ENCODE data around the gene CDK6.

Gene CDK6

DNA sequence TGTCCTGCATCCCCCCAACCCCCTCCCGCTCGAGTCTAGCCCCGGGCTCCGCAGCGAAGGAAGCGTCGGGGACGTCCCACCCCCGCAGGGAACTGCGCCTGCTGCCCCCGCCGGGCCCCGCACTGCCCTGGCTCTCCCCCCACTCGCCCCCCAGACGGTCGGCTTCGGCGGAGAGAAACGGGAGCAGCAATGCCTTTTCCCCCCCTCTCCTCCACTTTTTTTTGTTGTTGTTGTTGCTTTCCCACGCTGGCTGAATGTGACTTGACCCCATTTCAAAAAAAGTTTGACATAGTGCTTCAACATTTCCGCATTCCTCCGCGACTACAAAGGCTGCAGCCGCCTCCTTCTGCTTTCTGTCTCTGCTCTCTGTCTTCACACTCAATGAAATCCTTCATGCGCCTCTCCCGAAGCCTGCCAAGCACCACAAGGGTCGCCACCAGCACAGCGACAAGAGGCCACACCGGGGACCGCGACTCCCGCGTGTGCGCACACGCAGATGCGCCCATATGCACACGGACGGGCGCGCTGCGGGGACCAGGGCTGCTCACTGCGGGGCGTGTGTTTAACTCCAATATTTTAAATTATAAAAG lies 1.0 kb downstream of the CDK6 start:
- CTCF ChIA-PET, result interaction anchor here (1.0 to 1.5 kb wide), 3 partner anchors 113 to 183 kb away, joined by 3 read pairs; no protein-coding TSS in a partner anchor
- POLR2A ChIA-PET, result no interaction called here

DNA sequence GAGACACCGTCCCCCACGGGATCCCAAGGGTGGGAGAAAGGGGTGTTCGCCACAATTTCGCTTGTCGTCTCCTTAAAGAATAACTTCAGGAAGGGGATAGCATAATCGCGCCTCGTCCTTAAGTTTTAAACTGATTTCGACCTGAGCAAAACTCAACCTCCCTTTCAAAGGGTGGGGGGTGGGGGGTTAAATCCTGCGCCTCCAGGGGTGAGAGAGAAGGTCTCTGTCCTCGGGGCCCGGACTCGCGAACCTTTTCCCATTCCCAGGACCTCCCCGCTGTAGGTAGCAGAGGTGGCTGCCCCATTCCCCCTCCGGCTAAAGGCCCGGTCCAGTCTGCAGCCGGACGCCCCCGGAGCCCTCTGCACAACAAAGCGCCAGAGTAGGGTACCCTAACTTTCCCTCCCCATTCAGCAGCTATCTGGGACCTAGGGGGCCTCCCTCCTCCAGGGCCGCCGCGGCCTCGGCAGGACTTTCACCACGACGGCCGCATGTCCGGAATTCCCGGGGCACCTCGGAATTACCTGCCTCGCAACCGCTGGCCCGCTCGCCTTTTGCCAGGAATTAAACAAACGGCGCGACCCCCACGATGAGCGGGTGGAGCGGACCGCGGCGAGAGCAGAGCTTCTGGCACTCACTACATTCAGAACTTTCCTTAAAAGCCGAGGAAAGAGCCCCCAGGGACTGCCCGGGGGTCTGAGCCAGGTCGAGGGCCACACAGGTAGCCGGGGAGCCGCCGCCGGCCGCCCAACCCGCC lies 1.7 kb downstream of the CDK6 start:
- ChIA-PET POLR2A (no interaction called here), CTCF (interaction anchor here (1.5 to 3.3 kb wide), 2 partner anchors 136 to 182 kb away, joined by 3 to 20 read pairs; no protein-coding TSS in a partner anchor)
- peak; percentile 25 for DNase-seq (ENCODE audit: extremely low spot score)

More for the DNA sequence above, 1.0 kb downstream of the CDK6 start:
- TF ChIP-seq, protein P1, sequence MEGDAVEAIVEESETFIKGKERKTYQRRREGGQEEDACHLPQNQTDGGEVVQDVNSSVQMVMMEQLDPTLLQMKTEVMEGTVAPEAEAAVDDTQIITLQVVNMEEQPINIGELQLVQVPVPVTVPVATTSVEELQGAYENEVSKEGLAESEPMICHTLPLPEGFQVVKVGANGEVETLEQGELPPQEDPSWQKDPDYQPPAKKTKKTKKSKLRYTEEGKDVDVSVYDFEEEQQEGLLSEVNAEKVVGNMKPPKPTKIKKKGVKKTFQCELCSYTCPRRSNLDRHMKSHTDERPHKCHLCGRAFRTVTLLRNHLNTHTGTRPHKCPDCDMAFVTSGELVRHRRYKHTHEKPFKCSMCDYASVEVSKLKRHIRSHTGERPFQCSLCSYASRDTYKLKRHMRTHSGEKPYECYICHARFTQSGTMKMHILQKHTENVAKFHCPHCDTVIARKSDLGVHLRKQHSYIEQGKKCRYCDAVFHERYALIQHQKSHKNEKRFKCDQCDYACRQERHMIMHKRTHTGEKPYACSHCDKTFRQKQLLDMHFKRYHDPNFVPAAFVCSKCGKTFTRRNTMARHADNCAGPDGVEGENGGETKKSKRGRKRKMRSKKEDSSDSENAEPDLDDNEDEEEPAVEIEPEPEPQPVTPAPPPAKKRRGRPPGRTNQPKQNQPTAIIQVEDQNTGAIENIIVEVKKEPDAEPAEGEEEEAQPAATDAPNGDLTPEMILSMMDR (IDR thresholded peaks at IDR 0.05; ENCODE audit: control extremely low read depth, extremely low read depth, low read depth, missing control alignments), result no peak
- DNase-seq (ENCODE audit: extremely low spot score), result peak; percentile 58

DNA sequence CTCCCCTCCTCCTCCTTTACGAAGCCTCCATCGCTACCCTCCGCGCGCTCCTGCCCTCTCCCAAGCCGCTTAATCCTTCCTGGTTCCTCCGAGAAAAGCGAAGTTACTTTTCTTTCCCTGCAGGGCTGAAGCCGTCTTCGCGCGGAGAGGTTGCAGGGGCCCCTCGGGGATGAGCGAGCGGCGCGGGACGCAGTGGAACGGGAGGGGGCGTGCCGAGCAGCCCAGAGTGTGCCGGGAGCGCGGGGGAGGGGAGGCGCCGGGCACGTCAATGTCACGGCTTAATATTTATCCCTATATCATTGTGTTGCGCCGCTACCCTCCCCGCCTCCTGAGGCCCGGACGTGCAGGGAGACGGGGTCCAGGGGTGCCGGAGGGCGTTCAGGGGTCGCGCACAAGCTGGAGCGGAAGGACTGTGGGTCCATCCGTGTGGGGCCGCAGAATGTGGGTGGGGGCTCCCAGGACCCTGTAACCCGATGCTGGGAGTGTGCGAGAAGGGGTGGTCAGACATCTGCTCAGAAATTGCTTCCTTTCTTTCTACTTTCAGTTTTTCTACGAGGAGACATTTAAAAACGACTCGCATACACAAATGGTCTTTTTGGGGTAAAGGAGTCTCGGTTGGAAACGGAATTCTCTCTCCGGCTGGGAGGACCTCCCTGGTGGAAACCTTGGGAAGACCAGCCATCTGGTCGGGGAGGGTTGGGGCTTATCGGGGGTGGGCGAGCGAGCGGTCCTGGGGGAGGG lies 2.4 kb downstream of the CDK6 start:
- TF ChIP-seq, protein P1 (IDR thresholded peaks at IDR 0.05; ENCODE audit: control extremely low read depth, extremely low read depth, low read depth, missing control alignments), result peak; percentile 37
- DNase-seq (ENCODE audit: extremely low spot score), result peak; percentile 72
- ChIA-PET POLR2A (interaction anchor here (0.6 to 1.3 kb wide), 3 partner anchors 20 to 398 kb away, joined by 3 read pairs; partner anchors contain the start of gene VPS50), CTCF (interaction anchor here (0.7 to 3.3 kb wide), 31 partner anchors 10 to 240 kb away, joined by 3 to 44 read pairs (median 6); no protein-coding TSS in a partner anchor)

More for the DNA sequence above, 1.7 kb downstream of the CDK6 start:
- TF ChIP-seq, protein P1 (IDR thresholded peaks at IDR 0.05; ENCODE audit: control extremely low read depth, extremely low read depth, low read depth, missing control alignments), result no peak

DNA sequence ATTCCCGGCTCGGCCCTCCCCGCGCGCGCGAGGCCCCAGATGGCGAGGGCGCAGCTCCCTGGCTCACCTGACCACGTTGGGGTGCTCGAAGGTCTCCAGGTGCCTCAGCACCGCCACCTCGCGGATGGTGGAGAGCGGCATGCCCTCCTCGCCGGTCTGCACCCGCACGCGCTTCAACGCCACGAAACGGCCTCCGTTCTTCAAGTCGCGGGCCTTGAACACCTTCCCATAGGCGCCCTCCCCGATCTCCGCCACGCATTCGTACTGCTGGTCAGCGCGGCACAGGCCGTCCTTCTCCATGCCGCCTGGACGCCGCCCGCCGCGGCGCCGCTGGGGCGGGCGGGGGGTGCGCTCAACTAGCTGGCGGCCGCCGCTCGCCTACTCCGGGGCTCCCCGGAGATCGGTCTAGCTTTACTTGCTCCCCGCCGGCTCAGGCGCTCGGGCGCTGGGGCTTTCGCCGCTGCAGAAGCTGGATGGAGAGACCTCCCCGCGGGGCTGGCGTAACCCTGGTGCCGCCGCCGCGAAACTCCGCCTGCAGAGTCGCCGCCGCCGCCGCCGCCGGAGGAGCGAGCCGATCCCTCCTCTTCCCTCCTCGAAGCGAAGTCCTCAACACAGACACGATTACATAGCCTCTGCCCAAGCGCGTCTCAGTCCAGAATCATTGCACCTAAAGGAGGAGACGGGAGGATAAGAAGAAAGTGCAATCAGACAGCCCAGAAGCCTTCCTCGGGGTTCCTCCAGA lies 3.2 kb downstream of the CDK6 start:
- ChIA-PET CTCF (interaction anchor here (0.6 to 3.3 kb wide), 52 partner anchors 9 to 306 kb away, joined by 3 to 44 read pairs (median 4); no protein-coding TSS in a partner anchor), POLR2A (interaction anchor here (0.6 to 1.3 kb wide), 4 partner anchors 12 to 399 kb away, joined by 3 to 5 read pairs (median 3); partner anchors contain the start of gene VPS50)
- peak; percentile 80 for DNase-seq (ENCODE audit: extremely low spot score)
- TF ChIP-seq, protein P1 (IDR thresholded peaks at IDR 0.05; ENCODE audit: control extremely low read depth, extremely low read depth, low read depth, missing control alignments), result peak; percentile 89

- ChIA-PET POLR2A (interaction anchor here (1.0 to 1.3 kb wide), 2 partner anchors 12 to 19 kb away, joined by 3 to 5 read pairs; no protein-coding TSS in a partner anchor), CTCF (interaction anchor here (0.6 to 3.3 kb wide), 49 partner anchors 8 to 305 kb away, joined by 3 to 44 read pairs (median 4); no protein-coding TSS in a partner anchor)
- TF ChIP-seq, protein P1 (IDR thresholded peaks at IDR 0.05; ENCODE audit: control extremely low read depth, extremely low read depth, low read depth, missing control alignments), result peak; percentile 6
- DNase-seq (ENCODE audit: extremely low spot score), result no peak
Observed at GRCh38 chr7:92832534-92833023, 3.8 kb downstream of the CDK6 start.

Data from GM10248 (cell line).